ENCODE results near the gene DEF6.

- TF ChIP-seq CTCF (IDR thresholded peaks at IDR 0.05) (no peak), POLR2A (IDR thresholded peaks at IDR 0.05) (no peak)
Measured at GRCh38 chr6:35265523-35265922, 32.1 kb upstream of the DEF6 start.
